A549 (cell line): Measurements from ENCODE around the gene LRIG3. TPM values are rescaled to one million over a fixed set of nuclear protein-coding genes. Genes with fewer than 3 reads are reported as not detected.

Experiments used
- ATAC-seq, 2 experiments: fragments of 200-7000 bp in 1 of 2; fragments of >200 bp in 1 of 2; cut with Nextera tagmentation in 1 of 2; cut with Tn5 transposase in 1 of 2; 3 replicates each; pipeline versions ENCODE4 v1.8.0 to v1.9.1; 2018 to 2020; ENCODE audit warnings: mild to moderate bottlenecking in 1 of 2, moderate library complexity in 1 of 2
- CTCF ChIA-PET: fragments of 300-600 bp; sonication (Branson Sonifier 250); formaldehyde crosslinking; extraction: SDS; loops from one replicate; lab custom pipeline; 2021; ENCODE audit warnings: antibody characterized with exemption, inconsistent platforms; lab: Yijun Ruan, JAX
- POLR2A ChIA-PET: fragments of 350-600 bp; formaldehyde crosslinking; extraction: SDS; loops from one replicate; lab custom pipeline; 2021; ENCODE audit warnings: antibody characterized with exemption, inconsistent platforms; lab: Yijun Ruan, JAX
- DNase-seq, 2 experiments: peaks; one replicate each; pipeline versions ENCODE4 v3.0.0 to v3.0.0-alpha.2; 2011 to 2016; ENCODE audit warnings: low read depth in 1 of 2, low spot score in 1 of 2
- FAIRE-seq: peaks from 2 replicates; lab custom pipeline; 2011; peaks lifted over from hg19 to GRCh38; lab: Jason Lieb, UNC
- H3K27ac ChIP-seq, 2 experiments: fragments of >200 bp; sonication (Bioruptor Twin); formaldehyde crosslinking; 3 replicates each; pipeline ENCODE4 v1.5.1; 2016 to 2017
- H3K4me1 ChIP-seq: fragments of >200 bp; sonication (Bioruptor Twin); formaldehyde crosslinking; 3 replicates; pipeline ENCODE4 v1.6.1; 2016
- H3K4me2 ChIP-seq: fragments of >200 bp; sonication (Bioruptor Twin); formaldehyde crosslinking; 3 replicates; pipeline ENCODE4 v1.6.1; 2016
- H3K4me3 ChIP-seq: fragments of >200 bp; sonication (Bioruptor Twin); formaldehyde crosslinking; 3 replicates; pipeline ENCODE4 v1.5.1; 2016
- H3K9me3 ChIP-seq: fragments of >200 bp; sonication (Bioruptor Twin); formaldehyde crosslinking; 3 replicates; pipeline ENCODE4 v1.6.1; 2016
- ATOH8 ChIP-seq: fragments of 250-450 bp; sonication (Bioruptor Pico); IDR thresholded peaks from 2 replicates; pipeline ENCODE4 v1.5.0; 2020; ENCODE audit warnings: low read depth, mild to moderate bottlenecking, moderate library complexity
- BHLHE40 ChIP-seq: IDR thresholded peaks from 2 replicates; pipeline ENCODE4 v1.6.1; 2012; ENCODE audit warnings: low read depth, low read length, inconsistent platforms
- CHD2 ChIP-seq: fragments of 150-350 bp; IDR thresholded peaks from 2 replicates; pipeline ENCODE4 v1.6.1; 2014; ENCODE audit warnings: low read length; ENCODE audit not compliant: partially characterized antibody
- CTCF ChIP-seq: fragments of >200 bp; sonication (Bioruptor Twin); formaldehyde crosslinking; IDR thresholded peaks from 3 replicates; pipeline ENCODE4 v1.5.1; 2016
- EHF ChIP-seq: fragments of 250-450 bp; sonication (Bioruptor Pico); IDR thresholded peaks from 2 replicates; pipeline ENCODE4 v1.5.0; 2020; ENCODE audit warnings: mild to moderate bottlenecking
- EHMT2 ChIP-seq: fragments of 200-600 bp; sonication (generic); IDR thresholded peaks from 2 replicates; pipeline ENCODE4 v1.6.1; 2016; ENCODE audit warnings: antibody characterized with exemption, low read depth, mild to moderate bottlenecking, moderate library complexity
- ESRRA ChIP-seq: fragments of 150-350 bp; IDR thresholded peaks from 2 replicates; pipeline ENCODE4 v1.6.1; 2014; ENCODE audit warnings: mild to moderate bottlenecking, low read length, borderline replicate concordance
- HOXB5 ChIP-seq: fragments of 250-450 bp; sonication (Bioruptor Pico); IDR thresholded peaks from 2 replicates; pipeline ENCODE4 v1.5.0; 2020; ENCODE audit warnings: mild to moderate bottlenecking, moderate library complexity
- JUN ChIP-seq, 2 experiments: fragments of >200 bp; sonication (Bioruptor Twin); formaldehyde crosslinking; IDR thresholded peaks; 2 replicates in 1 of 2; 3 replicates in 1 of 2; pipeline ENCODE4 v1.6.1; 2016 to 2017
- KDM1A ChIP-seq: fragments of 200-600 bp; sonication (generic); IDR thresholded peaks from 2 replicates; pipeline ENCODE4 v1.6.1; 2016; ENCODE audit warnings: low read depth, mild to moderate bottlenecking
- MAFK ChIP-seq: fragments of 450-650 bp; IDR thresholded peaks from 2 replicates; pipeline ENCODE4 v1.6.1; 2014; ENCODE audit not compliant: partially characterized antibody
- NFE2L2 ChIP-seq: fragments of 150-350 bp; conservative IDR thresholded peaks from 2 replicates; pipeline ENCODE4 v1.6.1; 2014; ENCODE audit warnings: low read length
- POLR2A ChIP-seq: IDR thresholded peaks from 2 replicates; pipeline ENCODE4 v1.6.1; 2012; ENCODE audit warnings: mild to moderate bottlenecking, low read length
- RARB ChIP-seq: fragments of 250-450 bp; sonication (Bioruptor Pico); IDR thresholded peaks from 2 replicates; pipeline ENCODE4 v1.8.0; 2021; ENCODE audit warnings: mild to moderate bottlenecking, moderate library complexity
- RCOR1 ChIP-seq: fragments of 150-350 bp; IDR thresholded peaks from 2 replicates; pipeline ENCODE4 v1.6.1; 2014; ENCODE audit warnings: antibody characterized with exemption, low read length, low read depth
- RFX5 ChIP-seq: fragments of 450-650 bp; IDR thresholded peaks from 2 replicates; pipeline ENCODE4 v1.7.1; 2014; ENCODE audit warnings: antibody characterized with exemption, mild to moderate bottlenecking, moderate library complexity
- SMC3 ChIP-seq: fragments of >200 bp; sonication (Bioruptor Twin); formaldehyde crosslinking; IDR thresholded peaks from 3 replicates; pipeline ENCODE4 v1.6.1; 2018; ENCODE audit warnings: inconsistent platforms
- USF2 ChIP-seq: fragments of 450-650 bp; IDR thresholded peaks from 2 replicates; pipeline ENCODE4 v1.6.1; 2014; ENCODE audit warnings: antibody characterized with exemption
- WGBS: methylation state at CpG from one replicate; pipeline ENCODE4 v1.1.6; 2017; ENCODE audit errors: missing lambda C conversion rate; 5-methylcytosine and 5-hydroxymethylcytosine counted together
- polyA plus RNA-seq, 4 experiments: library from polyadenylated mRNA; depleted of rRNA in 3 of 4; stranded (reverse); fragments of >200 nt; fragmentation: RNase III in 1 of 4; extraction: RNeasy Plus Mini Kit Qiagen cat#74134 plus additional on column Dnase treatment in 1 of 4; gene quantifications; 2 replicates in 3 of 4; 3 replicates in 1 of 4; pipeline ENCODE4 v1.2.3, GENCODE V29; 2011 to 2017
- TF ChIP-seq, protein P1 (sequence below): fragments of 150-350 bp; IDR thresholded peaks from 2 replicates; pipeline ENCODE4 v1.6.1; 2014; ENCODE audit warnings: low read depth, mild to moderate bottlenecking, low read length

Gene LRIG3
- polyA plus RNA-seq, 2 of the 4 experiments (the other 2 are of a cell fraction), result 3.7 to 16.4 TPM

GRCh38 chr12:58966939-58967338, 46.6 kb upstream of the LRIG3 start:
- WGBS, result 94% methylated on average over 2 of the region's 2 CpGs
- Histone ChIP-seq H3K9me3 (no peaks in the 10 kb centered on the region), H3K4me2 (no peak overlapping the region), H3K4me3 (no peak overlapping the region), H3K27ac (peak overlapping the region; percentile 6 to 37; a peak in 3 of 6 replicates), H3K4me1 (no peaks in the 10 kb centered on the region; the same call in 2 of the 3 replicates)
- peak; percentile 90 for TF ChIP-seq MAFK
- TF ChIP-seq NFE2L2, result peak; percentile 93
- no peak for TF ChIP-seq RCOR1
- FAIRE-seq (no peak), DNase-seq (peak in 1 of 2 experiments; percentile 24), ATAC-seq (no peak)
- ChIA-PET POLR2A (no interaction called here), CTCF (no interaction called here)

GRCh38 chr12:58965568-58965967, 45.3 kb upstream of the LRIG3 start:
- POLR2A ChIA-PET, result no interaction called here
- Histone ChIP-seq H3K9me3 (no peaks in the 10 kb centered on the region), H3K4me3 (no peak overlapping the region), H3K4me1 (no peaks in the 10 kb centered on the region; the same call in 2 of the 3 replicates), H3K4me2 (no peak overlapping the region), H3K27ac (no peak overlapping the region)
- WGBS, result 73% methylated on average over 3 of the region's 3 CpGs
- no peak for ATAC-seq
- CTCF ChIA-PET, result no interaction called here
- no peak for DNase-seq
- TF ChIP-seq NFE2L2, result no peak
- no peak for TF ChIP-seq RARB (CRISPR knock-in tag)
- no peak for FAIRE-seq

DNA sequence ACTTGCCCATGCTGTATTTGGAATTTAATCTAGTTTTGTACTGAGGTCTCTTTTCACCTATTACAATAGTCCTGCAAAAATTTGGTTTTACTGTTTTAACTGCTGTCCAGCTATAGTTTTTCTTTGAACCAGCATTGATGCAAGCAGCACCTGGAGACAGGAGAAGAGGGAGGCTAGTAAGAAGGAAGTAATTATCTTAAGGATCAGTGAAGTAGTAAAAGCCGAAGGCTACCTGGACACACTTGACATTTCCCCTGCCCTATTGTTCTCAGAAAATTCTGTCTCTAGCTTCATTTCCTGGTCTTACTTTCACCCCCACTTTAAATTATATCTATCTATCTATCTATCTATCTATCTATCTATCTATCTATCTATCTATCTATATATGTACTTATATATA, 43.5 kb upstream of the LRIG3 start:
- Histone ChIP-seq H3K4me2 (no peak overlapping the region), H3K27ac (no peak overlapping the region), H3K4me3 (no peak overlapping the region), H3K4me1 (peaks cover 5% of the 10 kb centered on the region; the same call in 1 of the 3 replicates), H3K9me3 (no peaks in the 10 kb centered on the region)
- TF ChIP-seq, protein P1, sequence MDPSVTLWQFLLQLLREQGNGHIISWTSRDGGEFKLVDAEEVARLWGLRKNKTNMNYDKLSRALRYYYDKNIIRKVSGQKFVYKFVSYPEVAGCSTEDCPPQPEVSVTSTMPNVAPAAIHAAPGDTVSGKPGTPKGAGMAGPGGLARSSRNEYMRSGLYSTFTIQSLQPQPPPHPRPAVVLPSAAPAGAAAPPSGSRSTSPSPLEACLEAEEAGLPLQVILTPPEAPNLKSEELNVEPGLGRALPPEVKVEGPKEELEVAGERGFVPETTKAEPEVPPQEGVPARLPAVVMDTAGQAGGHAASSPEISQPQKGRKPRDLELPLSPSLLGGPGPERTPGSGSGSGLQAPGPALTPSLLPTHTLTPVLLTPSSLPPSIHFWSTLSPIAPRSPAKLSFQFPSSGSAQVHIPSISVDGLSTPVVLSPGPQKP, result no peak
- no peak for TF ChIP-seq POLR2A
- TF ChIP-seq SMC3, result no peak
- no peak for TF ChIP-seq CTCF
- no peak for TF ChIP-seq ESRRA
- no peak for TF ChIP-seq RFX5
- no peak for TF ChIP-seq JUN (IDR thresholded peaks at IDR 0.05)
- no peak for TF ChIP-seq EHMT2
- TF ChIP-seq CHD2, result no peak
- TF ChIP-seq KDM1A, result no peak
- TF ChIP-seq MAFK, result no peak
- no peak for TF ChIP-seq HOXB5
- TF ChIP-seq BHLHE40, result no peak
- TF ChIP-seq USF2, result no peak
- no peak for TF ChIP-seq EHF (CRISPR knock-in tag)
- TF ChIP-seq ATOH8 (CRISPR knock-in tag), result no peak
- CTCF ChIA-PET, result no interaction called here
- 94% methylated on average over 1 of the region's 1 CpG for WGBS
- no peak for ATAC-seq
- DNase-seq, result no peak
- no peak for FAIRE-seq
- POLR2A ChIA-PET, result no interaction called here
